CD4-positive, alpha-beta T cell treated with Interleukin-21 for 1 hour (primary cell): Measurements from ENCODE around the gene DBP.

ENCODE experiments used
- DNase-seq: peaks from one replicate; pipeline ENCODE4 v3.0.0-alpha.2; 2020

DBP gene

DNA sequence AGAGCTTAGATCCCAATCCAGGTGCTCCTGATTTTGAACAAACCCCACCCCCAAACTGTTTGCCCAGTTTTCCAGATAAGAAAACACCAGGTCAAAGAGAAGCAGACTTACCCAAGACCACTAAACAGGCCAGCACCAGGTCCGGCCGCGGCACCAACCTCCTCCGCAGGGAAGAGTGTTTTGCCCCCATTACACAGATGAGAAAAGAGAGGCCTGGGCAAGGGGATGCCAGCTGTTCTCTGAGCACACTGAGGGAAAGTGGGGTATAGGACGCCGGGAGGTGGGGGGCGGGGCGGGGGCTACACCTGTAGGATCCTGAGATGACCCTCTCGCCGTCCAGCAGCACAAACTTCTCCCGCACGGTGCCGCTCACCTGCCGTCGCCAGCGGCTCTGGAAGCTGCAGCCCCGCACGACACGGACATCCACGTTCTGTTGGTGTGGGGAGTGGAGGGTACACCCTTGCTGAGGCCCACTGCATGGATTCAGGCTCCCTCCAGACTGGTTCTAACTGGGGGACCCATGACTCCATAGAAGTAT is 27.5 kb downstream of the DBP start:
- no peak for DNase-seq

DNA sequence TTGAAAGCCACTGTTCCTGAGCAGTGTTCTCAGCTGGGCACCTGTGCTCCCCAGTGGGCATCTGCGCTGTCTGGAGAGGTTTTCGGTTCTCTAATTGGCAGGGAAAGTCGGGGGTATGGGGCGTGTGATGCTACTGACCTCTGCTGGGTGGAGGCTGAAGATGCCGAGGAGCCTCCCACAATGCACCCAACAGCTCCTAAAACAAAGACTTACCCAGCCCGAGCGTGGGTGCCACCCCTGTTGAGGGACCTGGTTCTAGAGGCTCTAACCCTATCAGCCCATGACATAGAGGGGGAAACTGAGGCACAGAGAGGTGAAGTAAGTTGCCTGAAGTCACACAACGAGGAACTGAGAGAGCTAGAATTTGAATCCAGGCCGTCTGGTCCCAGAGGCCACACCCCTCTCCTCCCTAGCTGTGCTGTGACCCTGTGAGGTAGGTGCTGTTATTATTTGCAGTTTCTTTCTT is 28.3 kb downstream of the DBP start:
- peak; percentile 69 for DNase-seq

DNA sequence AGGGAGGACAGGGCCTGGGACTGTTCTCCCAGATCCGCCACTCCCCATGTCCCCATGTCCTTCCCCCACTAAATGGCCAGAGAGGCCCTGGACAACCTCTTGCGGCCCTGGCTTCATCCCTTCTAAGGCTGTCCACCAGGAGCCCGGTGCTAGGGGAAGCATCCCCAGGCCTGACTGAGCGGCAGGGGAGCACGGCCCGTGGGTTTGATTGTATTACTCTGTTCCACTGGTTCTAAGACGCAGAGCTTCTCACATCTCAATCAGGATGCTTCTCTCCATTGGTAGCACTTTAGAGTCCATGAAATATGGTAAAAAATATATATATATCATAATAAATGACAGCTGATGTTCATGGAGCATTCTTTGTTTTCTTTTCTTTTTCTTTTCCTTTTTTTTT is 29.8 kb downstream of the DBP start:
- no peak for DNase-seq

GRCh38 chr19:48606463-48607358 is 30.5 kb downstream of the DBP start, which contains the start of gene SPACA4:
Gene SPACA4 (plus strand): TSS chr19:48606742. CDS start chr19:48606979, 237 bp downstream.
- DNase-seq, result no peak

- DNase-seq, result no peak
These were observed 33.3 kb downstream of the DBP start for GRCh38 chr19:48603850-48604249.

DNA sequence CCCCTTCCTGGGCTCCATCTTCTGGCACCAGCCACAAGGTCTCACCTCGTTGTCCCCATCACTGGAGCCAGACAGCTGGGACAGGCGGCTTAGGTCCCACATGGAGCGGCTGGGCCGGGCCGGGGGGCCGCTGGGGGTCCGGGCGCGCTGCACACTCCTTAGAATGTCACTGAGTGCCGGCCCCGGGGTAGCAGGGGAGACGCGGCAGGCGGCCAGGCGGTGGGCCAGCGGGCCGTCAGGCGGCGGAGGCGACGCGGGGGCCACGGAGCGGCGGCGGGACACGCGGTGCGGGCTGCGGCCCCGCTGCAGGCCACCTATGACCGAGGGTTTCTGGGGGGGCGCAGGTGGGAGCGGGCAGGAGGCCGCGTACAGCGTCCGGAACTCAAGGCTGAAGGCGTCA is 33.7 kb downstream of the DBP start:
- no peak for DNase-seq

- DNase-seq, result no peak
These were observed 34.2 kb downstream of the DBP start for GRCh38 chr19:48603001-48603400.

GRCh38 chr19:48600679-48601417 is 36.3 kb downstream of the DBP start:
- DNase-seq, result no peak

DNA sequence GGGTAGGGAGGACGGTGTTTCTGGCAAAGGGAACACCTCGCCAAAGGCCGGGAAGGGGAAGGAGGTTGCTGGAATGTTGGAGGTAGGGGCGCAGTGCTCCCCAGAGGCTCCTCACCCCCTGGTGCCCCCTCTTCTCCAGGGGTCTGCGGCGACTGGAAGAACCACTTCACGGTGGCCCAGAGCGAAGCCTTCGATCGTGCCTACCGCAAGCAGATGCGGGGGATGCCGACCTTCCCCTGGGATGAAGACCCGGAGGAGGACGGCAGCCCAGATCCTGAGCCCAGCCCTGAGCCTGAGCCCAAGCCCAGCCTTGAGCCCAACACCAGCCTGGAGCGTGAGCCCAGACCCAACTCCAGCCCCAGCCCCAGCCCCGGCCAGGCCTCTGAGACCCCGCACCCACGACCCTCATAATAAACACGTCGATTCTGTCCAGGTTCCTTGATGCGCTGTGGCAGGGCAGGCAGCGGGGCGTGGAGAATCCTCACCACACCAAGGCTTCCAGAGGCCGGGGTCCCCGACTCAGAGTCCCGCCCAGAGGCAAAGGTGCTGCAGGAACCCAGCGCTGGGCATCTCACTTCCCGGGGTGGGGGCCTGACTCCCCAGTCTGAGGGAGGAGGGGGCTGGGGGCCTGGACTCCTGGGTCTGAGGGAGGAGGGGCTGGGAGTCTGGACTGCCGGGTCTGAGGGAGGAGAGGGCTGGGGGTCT is 38.0 kb downstream of the DBP start:
- DNase-seq, result no peak

- peak; percentile 68 for DNase-seq
These were observed 40.3 kb downstream of the DBP start for GRCh38 chr19:48596679-48597465.

- no peak for DNase-seq
These were observed 40.9 kb downstream of the DBP start for GRCh38 chr19:48596237-48596636.

- DNase-seq, result no peak
These were observed 41.3 kb downstream of the DBP start for GRCh38 chr19:48595833-48596232.

DNA sequence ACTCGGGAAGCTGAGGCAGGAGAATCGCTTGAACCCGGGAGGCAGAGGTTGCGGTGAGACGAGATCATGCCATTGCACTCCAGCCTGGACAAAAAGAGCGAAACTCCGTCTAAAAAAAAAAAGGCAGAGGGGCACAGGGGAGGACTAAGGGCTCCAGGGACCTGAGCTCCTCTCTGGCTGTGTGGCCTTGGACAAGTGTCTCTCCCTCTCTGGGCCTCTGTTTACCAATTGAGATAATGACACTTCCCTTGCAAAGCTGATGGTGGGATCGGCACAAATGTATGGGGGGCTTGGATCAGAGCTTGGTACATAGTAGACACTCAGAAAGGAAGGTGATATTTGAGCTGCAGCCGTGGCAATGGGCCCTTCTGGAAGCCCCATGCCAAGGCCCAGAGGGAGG is 42.0 kb downstream of the DBP start:
- DNase-seq, result no peak

DNA sequence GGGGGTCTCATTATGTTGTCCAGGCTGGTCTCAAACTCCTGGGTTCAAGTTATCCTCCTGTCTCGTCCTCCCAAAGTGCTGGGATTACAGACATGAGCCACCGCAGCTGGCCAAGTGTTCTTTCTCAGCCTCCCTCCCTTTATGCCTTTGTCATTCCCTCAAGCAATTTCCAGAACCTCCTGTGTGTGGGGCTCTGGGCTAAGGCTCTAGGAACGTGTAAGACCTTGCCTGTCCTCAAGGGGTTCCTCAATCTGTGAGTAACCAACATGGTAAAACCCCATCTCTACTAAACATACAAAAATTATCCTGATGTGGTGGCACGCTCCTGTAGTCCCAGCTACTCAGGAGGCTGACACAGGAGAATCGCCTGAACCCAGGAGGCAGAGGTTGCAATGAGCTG is 46.2 kb downstream of the DBP start:
- no peak for DNase-seq

- peak; percentile 85 for DNase-seq
These were observed 48.3 kb downstream of the DBP start for GRCh38 chr19:48588670-48589401.

DNA sequence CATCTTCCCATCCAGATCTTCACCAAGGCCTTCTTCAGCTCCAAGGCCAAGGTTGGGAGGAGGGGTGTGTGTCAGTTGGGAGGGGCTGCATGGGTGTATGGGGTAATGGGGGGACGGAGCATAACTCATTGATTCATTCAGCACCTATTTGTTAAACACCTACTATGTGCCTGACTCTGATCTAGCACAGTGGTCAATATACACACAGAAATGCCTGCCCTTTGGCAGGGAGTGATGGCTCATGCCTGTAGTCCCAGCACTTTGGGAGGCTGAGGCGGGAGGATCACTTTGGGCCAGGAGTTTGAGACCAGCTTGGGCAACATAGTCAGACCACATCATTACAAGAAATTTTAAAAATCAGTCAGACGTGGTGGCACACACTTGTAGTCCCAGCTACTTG is 49.8 kb downstream of the DBP start:
- no peak for DNase-seq

DNA sequence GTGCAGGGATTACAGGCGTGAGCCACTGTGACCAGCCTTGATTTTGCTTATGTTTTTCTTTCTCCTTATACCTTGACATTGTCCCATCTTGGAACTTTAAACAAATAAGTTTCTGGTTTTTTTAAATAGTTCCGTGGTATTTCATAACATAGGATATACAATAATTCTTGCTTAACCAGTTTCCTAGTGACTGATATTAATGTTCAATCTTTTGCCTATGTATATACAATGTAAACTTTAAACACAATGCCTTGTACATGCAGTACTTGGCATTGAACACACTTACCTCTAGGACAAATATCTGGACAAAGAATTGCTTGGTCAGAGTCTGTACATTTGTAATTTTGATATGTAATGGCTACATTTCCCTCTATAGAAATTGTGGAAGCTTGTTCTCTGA is 55.0 kb downstream of the DBP start:
- no peak for DNase-seq
